Cardiac muscle cell (in vitro differentiated cells and primary cell): Measurements from ENCODE around the gene POLG. TPM values are rescaled to one million over a fixed set of nuclear protein-coding genes. Genes with fewer than 3 reads are reported as not detected.

Experiments
- DNase-seq, 2 donors: peaks; one replicate each; pipeline versions ENCODE4 v3.0.0 to v3.0.0-alpha.2; 2010 to 2017; ENCODE audit warnings: low read depth in 1 of 2, low spot score in 1 of 2
- H3K27ac ChIP-seq: fragments of 200-600 bp; sonication (generic); 2 replicates; pipeline ENCODE4 v1.5.1; 2016
- H3K27me3 ChIP-seq: fragments of 200-600 bp; sonication (generic); 2 replicates; pipeline ENCODE4 v1.6.0; 2016; ENCODE audit warnings: control low read depth
- H3K36me3 ChIP-seq: fragments of 200-600 bp; sonication (generic); 2 replicates; pipeline ENCODE4 v1.5.1; 2016; ENCODE audit warnings: control low read depth
- H3K4me1 ChIP-seq: fragments of 200-600 bp; sonication (generic); 2 replicates; pipeline ENCODE4 v1.8.1; 2017; ENCODE audit warnings: low read depth, mild to moderate bottlenecking, mixed run types
- H3K4me3 ChIP-seq: fragments of 200-600 bp; sonication (generic); 2 replicates; pipeline ENCODE4 v1.5.1; 2016; ENCODE audit warnings: mild to moderate bottlenecking
- H3K9me3 ChIP-seq: fragments of 200-600 bp; sonication (generic); 2 replicates; pipeline ENCODE4 v1.5.1; 2017; ENCODE audit warnings: low read depth, mild to moderate bottlenecking, control low read depth
- CTCF ChIP-seq: IDR thresholded peaks from 2 replicates; pipeline ENCODE4 v1.5.1; 2012; ENCODE audit warnings: low read depth, mild to moderate bottlenecking, low read length
- polyA plus RNA-seq: library from polyadenylated mRNA; unstranded; fragments of >200 nt; fragmentation: Nextera tagmentation; extraction: Ambion mirVana; gene quantifications from 2 replicates; pipeline ENCODE4 v1.2.1, GENCODE V29; 2016
- total RNA-seq: library from RNA; depleted of rRNA; stranded (reverse); fragments of >200 nt; gene quantifications from 2 replicates; pipeline ENCODE4 v1.2.3, GENCODE V29; 2016

Gene POLG
- total and polyA plus RNA-seq, 2 experiments from 2014 or later = 47.3 to 63.9 TPM

GRCh38 chr15:89307046-89307587 lies 27.5 kb downstream of the POLG start:
- H3K36me3 ChIP-seq = no peaks in the 10 kb centered on the region
- no peak for TF ChIP-seq CTCF
- peak in 1 of 2 donors; percentile 26 for DNase-seq
- H3K4me3 ChIP-seq = no peak overlapping the region
- H3K4me1 ChIP-seq = peaks cover 4% of the 10 kb centered on the region
- H3K27me3 ChIP-seq = no peaks in the 10 kb centered on the region
- no peak overlapping the region for H3K27ac ChIP-seq
- H3K9me3 ChIP-seq = no peaks in the 10 kb centered on the region

GRCh38 chr15:89305395-89305794 lies 29.2 kb downstream of the POLG start:
- no peak for TF ChIP-seq CTCF
- H3K36me3 ChIP-seq = no peaks in the 10 kb centered on the region

DNA sequence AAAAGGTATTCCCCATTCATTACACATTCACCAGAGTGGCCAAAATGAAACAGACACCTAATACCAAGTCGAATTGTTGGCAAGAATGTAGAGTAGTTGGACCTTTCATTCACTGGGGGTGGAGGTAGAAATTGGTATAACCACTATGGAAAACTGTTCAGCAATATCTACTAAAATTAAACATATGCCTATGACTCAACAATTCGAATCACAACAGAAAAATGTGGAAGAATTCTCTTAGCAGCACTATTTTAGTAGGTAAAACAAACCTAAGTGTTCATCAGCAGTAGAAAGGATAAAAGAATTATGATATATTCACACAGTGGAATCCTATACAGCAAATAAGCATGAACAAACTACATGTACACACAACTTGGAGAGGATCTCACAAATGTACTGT lies 30.6 kb downstream of the POLG start:
- Histone ChIP-seq H3K4me1 (no peaks in the 10 kb centered on the region), H3K27ac (no peak overlapping the region), H3K9me3 (no peaks in the 10 kb centered on the region), H3K36me3 (no peaks in the 10 kb centered on the region), H3K27me3 (no peaks in the 10 kb centered on the region), H3K4me3 (no peak overlapping the region)
- no peak for TF ChIP-seq CTCF
- no peak for DNase-seq

More at GRCh38 chr15:89305395-89305794, 29.2 kb downstream of the POLG start:
- DNase-seq = no peak
- Histone ChIP-seq H3K9me3 (no peaks in the 10 kb centered on the region), H3K27ac (no peak overlapping the region), H3K27me3 (no peaks in the 10 kb centered on the region), H3K4me1 (no peaks in the 10 kb centered on the region), H3K4me3 (no peak overlapping the region)

GRCh38 chr15:89301304-89302089 lies 33.1 kb downstream of the POLG start:
- no peak overlapping the region for H3K27ac ChIP-seq
- no peaks in the 10 kb centered on the region for H3K27me3 ChIP-seq
- H3K9me3 ChIP-seq = no peaks in the 10 kb centered on the region
- H3K36me3 ChIP-seq = no peaks in the 10 kb centered on the region
- no peak overlapping the region for H3K4me3 ChIP-seq
- no peak for TF ChIP-seq CTCF
- no peak for DNase-seq
- H3K4me1 ChIP-seq = no peaks in the 10 kb centered on the region

DNA sequence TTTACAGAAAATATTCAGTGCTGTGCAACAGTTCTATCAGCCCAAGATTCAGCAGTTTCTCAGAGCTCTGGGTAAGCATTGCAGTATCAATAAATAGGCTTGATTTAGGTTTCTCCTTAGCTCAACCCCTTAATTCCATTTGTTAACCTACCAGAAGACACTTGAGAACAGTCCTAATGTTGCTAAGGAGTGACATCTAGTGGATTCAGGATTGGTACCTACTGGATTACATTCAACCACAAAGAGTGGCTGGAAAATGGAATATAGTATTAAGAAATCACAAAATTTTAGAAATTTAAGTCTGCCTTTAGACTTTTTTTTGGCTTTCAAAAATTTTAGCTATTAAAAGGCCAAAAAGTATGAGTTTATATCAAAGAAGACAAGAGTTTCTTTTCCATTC lies 34.7 kb downstream of the POLG start:
- peak; percentile 39 for TF ChIP-seq CTCF
- Histone ChIP-seq H3K9me3 (no peaks in the 10 kb centered on the region), H3K36me3 (no peaks in the 10 kb centered on the region), H3K27me3 (no peaks in the 10 kb centered on the region), H3K4me1 (no peaks in the 10 kb centered on the region), H3K27ac (no peak overlapping the region), H3K4me3 (no peak overlapping the region)
- peak; percentile 8 to 65 for DNase-seq
